Neuronal stem cell (in vitro differentiated cells): Measurements from ENCODE around the gene KCNQ1.
A peak's percentile ranks its signal among the peaks of the same experiment; 100 is the strongest.

Source experiments
- DNase-seq: peaks from one replicate; pipeline ENCODE4 v3.0.0-alpha.2; 2013; ENCODE audit warnings: low spot score
- H2AFZ ChIP-seq: one replicate; pipeline ENCODE4 v1.6.1; 2013; ENCODE audit warnings: mild to moderate bottlenecking, low read length, inconsistent platforms
- H2AK5ac ChIP-seq: 2 replicates; pipeline ENCODE4 v1.6.1; 2013; ENCODE audit warnings: low read depth, mild to moderate bottlenecking, inconsistent platforms, low read length, moderate library complexity, mixed read lengths
- H2BK120ac ChIP-seq: 2 replicates; pipeline ENCODE4 v1.6.1; 2013; ENCODE audit warnings: low read depth, mild to moderate bottlenecking, inconsistent platforms, low read length, moderate library complexity, mixed read lengths
- H2BK12ac ChIP-seq: one replicate; pipeline ENCODE4 v1.6.1; 2013; ENCODE audit warnings: low read length, inconsistent platforms
- H2BK15ac ChIP-seq: 2 replicates; pipeline ENCODE4 v1.6.1; 2013; ENCODE audit warnings: mild to moderate bottlenecking, low read length, inconsistent platforms, mixed read lengths
- H2BK5ac ChIP-seq: one replicate; pipeline ENCODE4 v1.6.1; 2013; ENCODE audit warnings: inconsistent platforms, mild to moderate bottlenecking, low read length, moderate library complexity
- H3K14ac ChIP-seq: one replicate; pipeline ENCODE4 v1.6.1; 2013; ENCODE audit warnings: low read length, inconsistent platforms
- H3K18ac ChIP-seq: 2 replicates; pipeline ENCODE4 v1.6.1; 2013; ENCODE audit warnings: low read length, inconsistent platforms
- H3K23ac ChIP-seq: 2 replicates; pipeline ENCODE4 v1.6.1; 2013; ENCODE audit warnings: low read depth, mild to moderate bottlenecking, mixed read lengths, low read length, inconsistent platforms; ENCODE audit not compliant: poor library complexity
- H3K27ac ChIP-seq: replicated peaks from 3 replicates; pipeline ENCODE4 v1.5.1; 2013; ENCODE audit warnings: low read length, inconsistent platforms
- H3K27me3 ChIP-seq, 3 experiments: 2 replicates each; pipeline ENCODE4 v1.6.1; 2013; ENCODE audit warnings: low read length in 3 of 3, mild to moderate bottlenecking in 2 of 3, inconsistent platforms in 1 of 3, low read depth in 1 of 3, mixed read lengths in 1 of 3, moderate library complexity in 1 of 3; ENCODE audit not compliant: control insufficient read depth in 3 of 3, insufficient read depth in 3 of 3
- H3K36me3 ChIP-seq, 2 donors: replicated peaks in 1 of 2; 2 replicates each; pipeline ENCODE4 v1.6.1; 2013; ENCODE audit warnings: low read length in 2 of 2; ENCODE audit not compliant: control insufficient read depth in 2 of 2, insufficient read depth in 2 of 2
- H3K4ac ChIP-seq: 2 replicates; pipeline ENCODE4 v1.6.1; 2013; ENCODE audit warnings: inconsistent platforms, mild to moderate bottlenecking, low read length, moderate library complexity
- H3K4me1 ChIP-seq, 2 donors: 1 replicate in 1 of 2; 2 replicates in 1 of 2; pipeline ENCODE4 v1.6.1; 2013; ENCODE audit warnings: low read length in 2 of 2, low read depth in 1 of 2; ENCODE audit not compliant: control insufficient read depth in 2 of 2, insufficient read depth in 1 of 2
- H3K4me2 ChIP-seq: one replicate; pipeline ENCODE4 v1.6.1; 2013; ENCODE audit warnings: mild to moderate bottlenecking, low read length, inconsistent platforms; ENCODE audit not compliant: insufficient read depth, poor library complexity, severe bottlenecking
- H3K4me3 ChIP-seq, 2 donors: 2 replicates each; pipeline ENCODE4 v1.5.1; 2013; ENCODE audit warnings: low read length in 2 of 2, mild to moderate bottlenecking in 2 of 2, inconsistent platforms in 1 of 2, moderate library complexity in 1 of 2
- H3K79me1 ChIP-seq: one replicate; pipeline ENCODE4 v1.6.1; 2013; ENCODE audit warnings: low read depth, mild to moderate bottlenecking, inconsistent platforms, low read length, moderate library complexity
- H3K9ac ChIP-seq: one replicate; pipeline ENCODE4 v1.6.1; 2013; ENCODE audit warnings: mild to moderate bottlenecking, low read depth, low read length, inconsistent platforms; ENCODE audit not compliant: poor library complexity
- H3K9me3 ChIP-seq, 2 donors: replicated peaks in 1 of 2; 2 replicates each; pipeline versions ENCODE3 to v1.6.1; 2013; ENCODE audit warnings: low read length in 2 of 2, mild to moderate bottlenecking in 2 of 2, inconsistent platforms in 1 of 2, low read depth in 1 of 2, mixed read lengths in 1 of 2, moderate library complexity in 1 of 2; ENCODE audit not compliant: control insufficient read depth in 2 of 2, insufficient read depth in 1 of 2
- H4K8ac ChIP-seq: one replicate; pipeline ENCODE4 v1.6.1; 2013; ENCODE audit warnings: low read depth, mild to moderate bottlenecking, inconsistent platforms, low read length, moderate library complexity
- H4K91ac ChIP-seq: one replicate; pipeline ENCODE4 v1.6.1; 2013; ENCODE audit warnings: low read length, low read depth, mild to moderate bottlenecking, inconsistent platforms; ENCODE audit not compliant: poor library complexity
- WGBS, 2 donors: extraction: QIAGEN DNeasy Blood & Tissue Kit; methylation state at CpG; one replicate each; pipeline ENCODE4 v1.1.7; 2013; ENCODE audit warnings: missing lambda C conversion rate in 2 of 2, mixed read lengths in 1 of 2; ENCODE audit not compliant: insufficient read length in 2 of 2, insufficient replicate concordance in 1 of 2; ENCODE audit errors: extremely low coverage in 2 of 2; 5-methylcytosine and 5-hydroxymethylcytosine counted together

Gene KCNQ1

DNA sequence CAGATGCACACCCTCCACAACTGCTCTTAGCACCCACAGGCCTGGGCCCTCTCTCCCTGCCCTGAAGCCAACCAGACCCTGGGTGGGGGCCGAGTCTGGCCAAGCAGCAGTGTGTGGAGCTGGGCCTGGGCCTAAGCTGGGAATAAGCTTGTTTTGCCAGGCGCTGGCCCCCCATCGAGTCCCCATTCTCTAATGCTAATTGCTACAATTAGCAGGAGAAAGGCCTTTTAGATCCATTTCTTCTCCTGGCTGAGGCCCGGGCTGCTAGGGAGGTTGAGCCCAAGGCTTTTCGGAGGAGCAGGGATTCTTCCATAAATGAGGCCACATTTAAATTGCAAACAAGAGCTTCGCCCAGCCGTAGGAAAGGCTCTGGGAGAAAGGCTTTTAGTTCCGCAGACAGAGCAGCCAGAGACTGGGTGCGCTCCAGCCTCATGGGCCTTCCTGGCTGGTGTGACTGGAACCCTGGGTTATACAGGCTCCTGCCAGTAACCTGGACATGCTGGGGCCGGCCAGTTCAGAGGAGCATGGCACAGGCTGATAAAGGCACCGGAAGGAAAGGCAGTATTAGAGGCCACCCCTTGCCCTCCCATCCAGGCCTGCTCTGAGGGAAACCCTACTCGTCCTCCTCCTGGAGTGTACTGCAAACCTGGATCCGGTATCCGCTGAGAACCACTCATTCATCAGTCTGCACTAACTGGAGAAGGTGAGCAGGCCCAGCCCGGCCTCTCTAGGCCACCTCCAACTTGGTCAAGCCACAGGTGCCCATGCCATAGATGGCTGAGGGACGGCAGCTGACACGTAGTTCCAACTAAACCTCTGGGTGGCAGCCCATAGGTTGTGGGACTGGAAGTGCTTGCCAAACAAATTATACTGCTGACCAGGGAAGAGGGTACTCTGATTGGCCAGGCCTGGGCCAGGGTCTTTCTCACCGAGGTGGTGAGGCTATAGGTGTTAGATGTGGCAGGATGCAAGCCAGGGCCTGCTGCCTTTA lies 248.8 kb downstream of the KCNQ1 start:
- Histone ChIP-seq H3K79me1 (no peaks in the 10 kb centered on the region), H4K91ac (no peak overlapping the region), H3K9me3 (no peaks in the 10 kb centered on the region), H3K9ac (no peak overlapping the region), H3K18ac (no peak overlapping the region), H2BK5ac (no peak overlapping the region), H2BK120ac (no peak overlapping the region), H3K4me1 (peaks cover 6 to 20% of the 10 kb centered on the region in 2 donors), H3K14ac (peak overlapping the region; percentile 22), H3K23ac (no peak overlapping the region), H3K4me2 (no peak overlapping the region), H4K8ac (no peak overlapping the region), H2BK15ac (no peak overlapping the region), H2AK5ac (no peak overlapping the region), H2AFZ (no peak overlapping the region), H3K36me3 (peaks cover 0 to 8% of the 10 kb centered on the region in 2 donors), H2BK12ac (no peak overlapping the region), H3K4me3 (no peak overlapping the region), H3K27me3 (peaks cover 0 to 18% (median 0%) of the 10 kb centered on the region in 3 experiments), H3K4ac (no peak overlapping the region), H3K27ac (no peak overlapping the region)
- DNase-seq, result no peak
- WGBS, 2 donors, result no CpG with 5 or more reads among the region's 18 CpGs

DNA sequence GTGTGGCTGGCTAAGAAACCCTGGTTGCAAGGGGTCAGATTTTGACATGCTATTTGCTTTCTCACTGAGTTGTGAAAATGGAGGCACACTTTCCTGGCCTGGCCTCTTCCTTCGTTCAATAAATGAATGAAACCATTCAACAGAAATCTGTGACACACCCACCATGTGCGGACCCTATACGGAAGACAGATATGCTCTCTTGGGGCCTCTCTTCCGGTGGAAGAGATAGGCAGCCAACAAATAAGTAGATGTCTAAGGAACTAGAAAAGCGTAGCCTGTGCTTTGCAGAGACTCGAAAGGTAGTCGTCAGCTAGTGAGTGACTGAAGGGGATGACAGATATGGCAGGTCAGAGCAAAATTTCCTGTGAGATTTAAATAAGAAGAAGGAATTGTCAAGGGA lies 249.7 kb downstream of the KCNQ1 start:
- no peak overlapping the region for H4K8ac ChIP-seq
- no peak overlapping the region for H3K9ac ChIP-seq
- no peak overlapping the region for H2BK12ac ChIP-seq
- H3K18ac ChIP-seq, result no peak overlapping the region
- H3K4ac ChIP-seq, result no peak overlapping the region
- H3K36me3 ChIP-seq, result peaks cover 0 to 3% of the 10 kb centered on the region in 2 donors
- peaks cover 0 to 25% (median 0%) of the 10 kb centered on the region in 3 experiments for H3K27me3 ChIP-seq
- no peak overlapping the region for H3K4me3 ChIP-seq
- no peaks in the 10 kb centered on the region for H3K9me3 ChIP-seq
- no peak overlapping the region for H2AFZ ChIP-seq
- no CpG with 5 or more reads among the region's 7 CpGs for WGBS, 2 donors
- no peak overlapping the region for H3K4me2 ChIP-seq
- H3K79me1 ChIP-seq, result no peaks in the 10 kb centered on the region
- H2BK15ac ChIP-seq, result no peak overlapping the region
- no peak overlapping the region for H2BK120ac ChIP-seq
- H2AK5ac ChIP-seq, result no peak overlapping the region
- no peak for DNase-seq
- no peak overlapping the region for H3K23ac ChIP-seq
- no peak overlapping the region for H4K91ac ChIP-seq
- H3K4me1 ChIP-seq, result peaks cover 4 to 23% of the 10 kb centered on the region in 2 donors
- no peak overlapping the region for H3K27ac ChIP-seq
- H3K14ac ChIP-seq, result no peak overlapping the region
- H2BK5ac ChIP-seq, result no peak overlapping the region

DNA sequence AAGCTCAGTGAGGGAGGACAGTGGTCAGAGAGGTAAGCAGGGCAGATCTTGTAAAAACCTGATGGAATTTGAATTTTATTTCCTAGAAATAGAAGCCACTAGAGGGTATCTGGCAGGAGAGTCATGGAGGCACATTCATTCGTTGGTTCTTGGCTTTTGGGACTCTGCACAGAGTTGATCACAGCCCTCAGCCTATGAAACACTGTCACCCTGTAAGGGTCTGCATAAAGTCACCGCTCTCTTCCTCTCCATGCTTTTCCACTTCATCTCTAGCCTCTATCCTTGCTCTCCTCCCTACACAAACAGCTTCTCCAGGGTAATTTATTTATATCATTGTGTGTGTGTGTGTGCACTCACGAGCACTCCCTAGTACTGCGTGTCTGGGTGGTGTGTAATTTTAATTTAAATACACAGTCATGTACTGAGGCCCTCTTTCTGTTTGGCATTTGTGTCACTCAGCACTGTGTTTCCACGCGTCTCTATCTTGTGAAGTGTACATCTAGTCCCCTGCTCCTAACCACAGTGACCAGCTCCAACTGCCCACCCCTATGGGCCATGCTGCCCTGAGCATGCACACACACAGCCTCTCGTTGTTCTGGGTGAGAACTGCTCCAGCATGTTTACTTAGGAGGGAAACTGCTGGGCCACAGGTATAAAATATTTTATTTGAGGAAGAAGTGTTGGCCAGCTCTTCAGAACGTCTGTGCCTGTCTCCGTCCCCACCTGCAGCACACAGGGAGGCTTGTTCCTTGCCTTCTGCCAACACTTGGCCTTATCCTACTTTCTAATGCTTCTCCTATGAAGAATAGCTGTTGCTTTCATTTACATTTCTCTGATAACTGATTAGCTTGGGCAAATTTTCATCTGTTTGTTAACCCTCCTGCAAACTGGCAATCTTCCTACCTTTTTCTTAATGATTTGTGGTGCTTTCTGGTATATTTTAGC lies 250.5 kb downstream of the KCNQ1 start:
- Histone ChIP-seq H3K4me1 (peaks cover 4 to 23% of the 10 kb centered on the region in 2 donors), H3K4me2 (no peak overlapping the region), H3K9ac (no peak overlapping the region), H3K14ac (no peak overlapping the region), H3K4me3 (no peak overlapping the region), H2AFZ (no peak overlapping the region), H3K27me3 (peaks cover 0 to 25% (median 0%) of the 10 kb centered on the region in 3 experiments), H3K36me3 (no peaks in the 10 kb centered on the region), H2BK12ac (no peak overlapping the region), H2BK15ac (no peak overlapping the region), H3K23ac (no peak overlapping the region), H3K18ac (no peak overlapping the region), H3K9me3 (no peaks in the 10 kb centered on the region), H2BK5ac (no peak overlapping the region), H3K4ac (no peak overlapping the region), H3K27ac (no peak overlapping the region), H2BK120ac (no peak overlapping the region), H3K79me1 (no peaks in the 10 kb centered on the region), H4K91ac (no peak overlapping the region), H4K8ac (no peak overlapping the region), H2AK5ac (no peak overlapping the region)
- no CpG with 5 or more reads among the region's 9 CpGs for WGBS, 2 donors
- no peak for DNase-seq
